CD4-positive, alpha-beta T cell treated with Interleukin-6 at 100 ng/mL for 8 hours (primary cell): Measurements from ENCODE around the gene DEK.
"Not testable (repeated sequence)": the region's sequence is repeated elsewhere in the genome, so short reads cannot be mapped to it uniquely, and the experiment has no call there.

ENCODE experiments used
- DNase-seq: peaks from one replicate; pipeline ENCODE4 v3.0.0-alpha.2; 2020; ENCODE audit warnings: mixed read lengths, low spot score

Gene DEK

DNA sequence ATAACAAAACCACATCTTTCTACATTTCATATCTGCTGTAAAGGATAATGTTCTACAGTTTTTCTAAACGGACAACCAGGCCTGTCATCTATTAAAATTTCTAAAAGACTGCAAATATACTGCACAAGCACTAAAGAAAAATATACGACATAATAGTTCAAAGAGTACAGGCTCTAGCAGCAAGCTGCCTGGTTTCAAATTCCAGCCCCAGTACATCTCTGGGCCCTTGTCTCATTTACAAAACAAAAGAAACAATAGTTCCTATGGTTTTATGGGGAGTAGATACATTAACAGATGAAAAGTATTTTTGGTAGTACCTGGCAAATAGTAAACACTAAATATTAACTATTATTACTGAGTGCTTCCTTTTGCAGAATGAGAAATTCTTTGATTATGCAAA lies 24.1 kb downstream of the DEK start:
- no peak for DNase-seq

DNA sequence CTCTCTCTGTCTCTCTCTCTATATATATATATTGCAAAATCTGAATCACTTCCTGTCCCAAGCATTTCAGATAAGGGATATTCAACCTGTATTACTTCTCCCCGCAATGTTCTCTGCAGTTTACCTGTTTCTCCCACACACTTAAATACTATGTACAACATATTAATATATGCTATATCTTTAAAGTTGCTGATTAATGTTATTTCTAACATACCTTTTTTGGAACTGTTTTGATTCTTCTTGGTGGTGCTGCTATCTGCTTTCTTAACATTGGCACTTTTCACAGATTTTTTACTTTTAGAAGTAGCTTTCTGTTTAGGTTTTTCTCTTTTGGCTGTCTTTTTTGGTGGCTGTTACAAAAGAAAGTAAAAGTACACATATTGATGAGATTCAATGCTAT lies 27.2 kb downstream of the DEK start:
- DNase-seq, result no peak

GRCh38 chr6:18235524-18235923 lies 28.8 kb downstream of the DEK start:
- DNase-seq, result no peak

DNA sequence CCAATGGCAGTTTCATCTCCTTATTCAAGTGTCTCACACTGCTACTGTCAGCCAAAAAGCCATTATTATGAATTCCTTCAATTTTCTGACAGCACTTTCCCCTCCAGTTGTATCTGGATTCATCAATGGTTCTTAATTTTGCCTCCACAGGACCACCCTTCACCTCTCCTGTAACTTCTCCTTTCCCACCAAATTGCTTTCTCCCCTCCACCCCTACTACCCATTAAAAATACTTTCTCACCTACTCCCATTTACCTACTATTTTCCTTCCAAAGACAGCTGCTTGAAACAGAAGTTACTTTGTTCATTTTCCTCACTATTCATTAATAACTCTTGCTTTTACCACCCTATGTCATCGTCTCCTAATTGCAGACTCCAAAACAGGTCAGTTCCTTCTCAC lies 29.8 kb downstream of the DEK start:
- DNase-seq, result no peak

- not testable (repeated sequence) for DNase-seq
Measured at GRCh38 chr6:18233770-18234169, 30.6 kb downstream of the DEK start.

DNA sequence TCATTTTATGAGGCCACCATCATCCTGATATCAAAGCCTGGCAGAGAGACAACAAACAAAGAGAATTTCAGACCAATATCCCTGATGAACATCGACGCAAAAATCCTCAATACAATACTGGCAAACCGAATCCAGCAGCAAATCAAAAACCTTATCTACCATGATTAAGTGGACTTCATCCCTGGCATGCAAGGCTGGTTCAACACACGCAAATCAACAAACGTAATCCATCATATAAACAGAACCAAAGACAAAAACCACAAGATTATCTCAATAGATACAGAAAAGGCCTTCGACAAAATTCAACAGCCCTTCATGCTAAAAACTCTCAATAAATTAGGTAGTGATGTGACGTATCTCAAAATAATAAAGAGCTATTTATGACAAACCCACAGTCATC lies 32.5 kb downstream of the DEK start:
- not testable (repeated sequence) for DNase-seq

DNA sequence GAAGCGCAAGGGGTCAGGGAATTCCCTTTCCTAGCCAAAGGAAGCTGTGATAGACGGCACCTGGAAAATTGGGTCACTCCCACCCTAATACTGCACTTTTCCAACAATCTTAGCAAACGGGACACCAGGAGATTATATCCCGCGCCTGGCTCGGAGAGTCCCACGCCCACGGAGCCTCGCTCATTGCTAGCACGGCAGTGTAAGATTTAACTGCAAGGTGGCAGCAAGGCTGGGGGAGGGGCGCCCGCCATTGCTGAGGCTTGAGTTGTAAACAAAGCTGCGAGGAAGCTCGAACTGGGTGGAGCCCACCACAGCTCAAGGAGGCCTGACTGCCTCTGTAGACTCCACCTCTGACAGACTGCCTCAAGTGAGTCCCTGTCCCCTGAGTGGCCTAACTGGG lies 35.7 kb downstream of the DEK start:
- DNase-seq, result not testable (repeated sequence)

- DNase-seq, result not testable (repeated sequence)
Measured at GRCh38 chr6:18227166-18227565, 37.2 kb downstream of the DEK start.

DNA sequence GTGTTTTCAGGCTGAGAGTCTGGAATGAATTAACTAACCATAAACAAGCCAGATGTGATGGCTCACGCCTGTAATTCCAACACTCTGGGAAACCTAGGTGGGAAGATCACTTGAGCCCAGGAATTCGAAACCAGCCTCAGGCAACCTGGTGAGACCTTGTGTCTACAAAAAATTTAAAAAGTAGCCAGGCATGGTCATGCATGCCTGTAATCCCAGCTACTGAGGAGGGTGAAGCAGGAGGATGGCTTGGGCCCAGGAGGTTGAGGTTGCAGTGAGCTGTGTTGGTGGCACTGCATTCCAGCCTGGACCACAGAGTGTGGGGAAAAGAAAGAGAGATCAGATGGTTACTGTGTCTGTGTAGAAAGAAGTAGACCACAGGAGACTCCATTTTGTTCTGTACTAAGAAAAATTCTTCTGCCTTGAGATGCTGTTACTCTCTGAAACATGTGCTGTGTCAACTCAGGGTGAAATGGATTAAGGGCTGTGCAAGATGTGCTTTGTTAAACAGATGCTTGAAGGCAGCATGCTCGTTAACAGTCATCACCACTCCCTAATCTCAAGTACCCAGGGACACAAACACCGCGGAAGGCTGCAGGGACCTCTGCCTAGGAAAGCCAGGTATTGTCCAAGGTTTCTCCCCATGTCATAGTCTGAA lies 37.8 kb downstream of the DEK start:
- DNase-seq, result not testable (repeated sequence)

DNA sequence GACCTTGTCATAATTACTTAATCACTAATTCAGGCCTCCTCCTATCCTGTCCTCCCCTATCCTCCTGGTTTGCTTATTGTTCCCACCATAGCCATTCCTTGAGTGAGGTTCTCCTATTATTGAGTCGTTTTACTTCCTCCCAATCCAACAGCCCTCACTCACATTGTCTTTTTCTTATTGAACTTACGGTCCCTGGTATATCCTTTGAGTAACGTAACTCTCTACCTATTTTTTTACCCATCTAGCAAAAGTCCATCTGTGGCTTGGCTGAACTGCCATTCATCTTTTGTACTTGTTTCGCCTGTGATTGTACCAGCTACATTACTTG lies 43.1 kb downstream of the DEK start:
- DNase-seq, result no peak

DNA sequence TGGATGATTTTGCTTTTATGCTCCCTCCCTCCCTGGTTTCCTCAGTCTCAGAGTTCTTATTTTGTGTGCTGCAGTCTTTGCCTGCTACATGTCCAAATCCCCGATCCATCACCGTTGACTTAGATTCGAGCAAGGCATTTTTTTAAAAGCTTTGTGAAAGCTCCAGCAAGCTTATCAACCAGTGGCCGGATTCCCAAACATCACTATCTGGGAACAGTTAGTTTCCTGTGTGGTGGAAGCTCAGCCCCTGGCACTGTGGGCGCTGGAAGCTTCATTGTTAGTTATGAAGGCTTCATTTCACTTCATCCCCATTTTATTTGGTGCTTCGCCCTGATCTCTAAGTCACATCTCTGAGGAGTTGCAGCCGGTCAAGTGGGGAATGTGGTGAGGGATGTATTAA lies 44.7 kb downstream of the DEK start:
- DNase-seq, result no peak

DNA sequence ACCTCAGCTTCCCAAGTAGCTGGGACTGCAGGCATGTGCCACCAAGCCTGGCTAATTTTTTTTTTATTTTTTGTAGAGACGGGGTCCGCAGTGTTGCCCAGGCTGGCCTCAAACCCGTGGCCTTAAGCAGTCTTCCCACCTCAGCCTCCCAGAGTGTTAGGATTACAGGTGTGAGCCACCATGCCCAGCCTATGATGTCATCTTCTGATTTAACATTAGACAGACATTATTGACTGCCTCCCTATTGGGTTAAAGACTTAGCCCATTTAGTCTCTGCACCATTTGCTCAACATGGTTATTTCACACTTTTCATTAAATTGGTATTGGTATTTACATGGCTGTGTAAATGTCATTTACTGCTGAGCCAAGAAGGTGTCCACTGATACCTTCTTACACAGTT lies 46.1 kb downstream of the DEK start:
- no peak for DNase-seq

- DNase-seq, result no peak
Measured at GRCh38 chr6:18216411-18216810, 47.9 kb downstream of the DEK start.

DNA sequence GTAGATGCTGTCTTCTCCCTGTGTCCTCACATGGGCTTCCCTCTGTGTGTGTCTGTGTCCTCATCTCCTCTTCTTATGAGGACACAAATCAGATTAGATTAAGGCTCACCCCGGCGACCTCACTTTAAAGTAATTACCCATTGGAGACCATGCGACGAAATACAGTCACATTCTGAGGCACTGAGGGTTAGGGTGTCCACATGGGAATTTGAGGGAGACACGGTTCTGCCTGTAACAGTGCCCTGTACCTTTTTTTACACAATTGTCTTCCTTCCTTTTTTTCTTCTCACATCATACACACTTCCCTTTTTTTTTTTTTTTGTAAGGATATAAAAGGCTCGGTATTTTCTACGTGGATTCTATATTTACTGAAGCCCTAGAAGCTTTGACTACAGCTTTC lies 48.9 kb downstream of the DEK start:
- DNase-seq, result no peak

GRCh38 chr6:18214003-18214402 lies 50.3 kb downstream of the DEK start:
- DNase-seq, result no peak

DNA sequence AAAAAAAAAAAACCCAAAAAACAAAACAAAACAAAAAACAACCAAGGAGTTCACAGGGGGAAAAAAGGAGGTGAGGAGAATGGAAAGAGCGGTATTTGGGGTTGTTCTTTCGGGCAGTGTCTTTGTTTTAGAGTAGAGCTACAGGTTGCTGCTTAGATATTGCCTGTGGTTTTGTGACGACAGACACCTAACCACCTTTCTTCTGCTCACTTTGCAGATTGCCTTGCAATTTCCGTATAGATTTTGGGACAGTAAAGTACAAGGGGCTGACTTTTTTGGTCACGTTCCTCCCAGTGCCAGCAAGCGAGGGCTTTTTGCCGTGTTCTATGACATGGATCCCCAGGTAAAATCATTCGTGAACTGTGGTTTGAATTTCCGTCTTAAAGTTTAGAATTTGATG lies 50.9 kb downstream of the DEK start:
- DNase-seq, result no peak

- DNase-seq, result no peak
Measured at GRCh38 chr6:18212231-18212630, 52.1 kb downstream of the DEK start.

- DNase-seq, result no peak
Measured at GRCh38 chr6:18211338-18211737, 53.0 kb downstream of the DEK start.

DNA sequence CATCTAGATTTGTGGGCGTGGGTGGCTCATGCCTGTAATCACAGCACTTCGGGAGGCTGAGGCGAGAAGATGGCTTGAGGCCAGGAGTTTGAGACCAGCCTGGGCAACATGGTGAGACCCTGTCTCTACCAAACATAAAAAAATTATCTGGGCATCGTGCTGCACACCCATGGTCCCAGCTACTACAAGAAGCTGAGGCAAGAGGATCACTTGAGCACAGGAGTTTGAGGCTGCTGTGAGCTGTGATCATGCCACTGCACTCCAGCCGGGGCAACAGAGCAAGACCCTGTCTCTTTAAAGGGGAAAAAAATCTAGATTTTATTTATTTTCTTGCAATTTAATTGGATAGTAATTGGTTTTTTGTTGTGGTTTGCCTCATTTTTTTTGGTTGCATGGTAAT lies 53.6 kb downstream of the DEK start:
- no peak for DNase-seq

GRCh38 chr6:18209539-18210197 lies 54.7 kb downstream of the DEK start:
- no peak for DNase-seq

DNA sequence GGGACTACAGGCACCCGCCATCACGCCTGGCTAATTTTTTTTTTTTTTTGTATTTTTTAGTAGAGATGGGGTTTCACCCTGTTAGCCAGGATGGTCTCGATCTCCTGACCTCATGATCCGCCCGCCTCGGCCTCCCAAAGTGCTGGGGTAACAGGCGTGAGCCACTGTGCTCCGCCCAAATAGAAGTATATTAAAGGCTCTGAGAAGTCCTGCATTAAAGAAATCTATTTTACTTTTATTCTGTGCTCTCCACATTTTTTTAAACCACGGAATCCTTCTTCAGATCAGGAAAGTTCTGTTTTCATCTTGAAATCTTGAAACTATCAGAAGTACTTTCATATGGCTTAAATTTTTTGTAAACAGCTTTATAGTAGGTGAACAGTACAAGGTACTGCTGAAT lies 55.6 kb downstream of the DEK start:
- not testable (repeated sequence) for DNase-seq

GRCh38 chr6:18207949-18208348 lies 56.4 kb downstream of the DEK start:
- no peak for DNase-seq

DNA sequence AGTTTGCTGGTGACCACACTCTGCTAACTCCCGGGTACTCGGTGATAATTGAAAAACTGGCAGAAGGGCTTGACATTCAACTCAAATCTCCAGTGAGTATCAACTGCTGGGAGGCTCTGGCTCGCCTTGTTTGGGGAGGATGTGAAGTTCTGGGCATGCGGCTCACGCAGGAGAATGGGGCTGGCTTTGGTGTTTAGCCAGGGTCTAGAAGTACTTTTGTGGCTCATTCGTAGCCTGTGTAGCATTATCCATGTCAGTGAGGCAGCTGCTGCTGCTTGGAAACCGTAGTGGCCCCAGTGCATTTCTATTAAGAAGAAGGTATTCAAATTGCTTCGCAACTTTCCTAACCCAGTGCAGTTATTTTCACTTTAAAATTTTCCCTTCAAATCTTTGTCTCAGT lies 56.9 kb downstream of the DEK start:
- no peak for DNase-seq

GRCh38 chr6:18206591-18206990 lies 57.7 kb downstream of the DEK start:
- DNase-seq, result no peak
